Subcutaneous abdominal adipose tissue (tissue), 5 donors: ENCODE results near the gene PRDM16.

ENCODE experiments used
- H3K27ac ChIP-seq: one replicate; pipeline ENCODE4 v1.7.0; 2013; ENCODE audit warnings: low read depth, mild to moderate bottlenecking, inconsistent platforms, low read length, moderate library complexity
- H3K27me3 ChIP-seq, 5 donors: one replicate each; pipeline ENCODE4 v1.7.0; 2013; ENCODE audit warnings: low read length in 5 of 5, inconsistent platforms in 1 of 5; ENCODE audit not compliant: control insufficient read depth in 5 of 5, insufficient read depth in 4 of 5
- H3K36me3 ChIP-seq, 5 donors: one replicate each; pipeline ENCODE4 v1.7.0; 2013; ENCODE audit warnings: low read length in 5 of 5; ENCODE audit not compliant: control insufficient read depth in 5 of 5, insufficient read depth in 5 of 5
- H3K4me1 ChIP-seq, 5 donors: one replicate each; pipeline ENCODE4 v1.7.0; 2013; ENCODE audit warnings: low read length in 5 of 5, mild to moderate bottlenecking in 3 of 5, moderate library complexity in 1 of 5; ENCODE audit not compliant: control insufficient read depth in 5 of 5, insufficient read depth in 5 of 5
- H3K4me3 ChIP-seq, 5 donors: one replicate each; pipeline ENCODE4 v1.7.0; 2013; ENCODE audit warnings: low read length in 5 of 5, low read depth in 1 of 5
- H3K9ac ChIP-seq, 5 donors: one replicate each; pipeline ENCODE4 v1.7.0; 2013; ENCODE audit warnings: low read length in 5 of 5, mild to moderate bottlenecking in 4 of 5, moderate library complexity in 3 of 5
- H3K9me3 ChIP-seq, 5 donors: one replicate each; pipeline ENCODE4 v1.7.0; 2013; ENCODE audit warnings: low read length in 5 of 5; ENCODE audit not compliant: control insufficient read depth in 5 of 5
- donor health status: healthy.
- donor health status: healthy.
- donor health status: healthy.
- donor health status: healthy.
- donor health status: healthy.

Gene PRDM16

GRCh38 chr1:3142236-3142635 is 73.2 kb downstream of the PRDM16 start:
- Histone ChIP-seq H3K4me1 (peaks cover 0 to 3% (median 0%) of the 10 kb centered on the region in 5 donors), H3K27me3 (peaks cover 32 to 72% (median 69%) of the 10 kb centered on the region in 5 donors), H3K9ac (no peak overlapping the region)

GRCh38 chr1:3142751-3143150 is 73.7 kb downstream of the PRDM16 start:
- Histone ChIP-seq H3K4me1 (peaks cover 0 to 3% (median 0%) of the 10 kb centered on the region in 5 donors), H3K9me3 (no peaks in the 10 kb centered on the region), H3K27ac (no peak overlapping the region), H3K27me3 (peaks cover 30 to 69% (median 67%) of the 10 kb centered on the region in 5 donors), H3K36me3 (no peaks in the 10 kb centered on the region), H3K9ac (no peak overlapping the region), H3K4me3 (no peak overlapping the region)

More at GRCh38 chr1:3142236-3142635, 73.2 kb downstream of the PRDM16 start:
- H3K4me3 ChIP-seq: no peak overlapping the region
- no peaks in the 10 kb centered on the region for H3K9me3 ChIP-seq
- H3K27ac ChIP-seq: no peak overlapping the region
- no peaks in the 10 kb centered on the region for H3K36me3 ChIP-seq

DNA sequence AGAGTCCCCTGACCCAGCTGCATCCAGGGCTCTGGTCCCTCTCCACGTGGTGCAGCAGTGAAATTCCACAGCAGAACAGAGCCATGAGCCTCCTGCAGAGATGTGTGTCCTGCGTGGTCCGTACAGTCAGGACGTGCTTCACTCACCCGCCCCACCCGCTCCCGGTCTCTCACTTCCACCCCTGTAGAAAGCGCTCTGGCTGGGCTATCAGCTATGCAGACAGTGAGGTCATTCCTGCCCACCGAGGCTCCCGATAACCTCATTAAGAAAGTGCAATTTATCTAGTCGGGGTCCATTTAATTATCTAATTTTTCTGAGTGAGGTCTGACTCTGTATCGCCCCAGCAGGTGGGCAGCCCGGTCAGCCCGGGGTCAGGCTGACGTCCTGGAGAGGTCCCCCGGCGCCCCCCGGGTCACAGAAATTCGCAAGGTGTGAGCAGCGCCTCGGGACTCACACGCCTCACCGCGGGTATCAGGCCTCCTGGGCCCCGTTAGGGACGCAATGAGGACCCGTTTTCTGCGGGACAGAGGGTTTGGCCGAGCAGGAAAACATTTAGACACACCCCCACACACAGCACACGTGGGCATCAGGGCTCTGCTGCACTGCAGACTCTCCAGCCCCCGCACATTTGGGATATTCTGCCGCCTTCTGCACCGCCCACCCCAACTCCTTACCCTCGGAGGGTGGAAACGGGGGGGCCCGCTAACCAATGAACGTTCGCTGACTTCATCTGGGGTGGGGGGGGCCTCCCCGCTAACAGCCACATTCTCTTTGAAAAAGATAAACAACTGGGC is 76.7 kb downstream of the PRDM16 start:
- Histone ChIP-seq H3K9ac (no peak overlapping the region), H3K4me1 (peaks cover 0 to 3% (median 0%) of the 10 kb centered on the region in 5 donors), H3K27me3 (peaks cover 11 to 61% (median 46%) of the 10 kb centered on the region in 5 donors), H3K36me3 (no peaks in the 10 kb centered on the region), H3K4me3 (no peak overlapping the region), H3K9me3 (no peaks in the 10 kb centered on the region), H3K27ac (no peak overlapping the region)

GRCh38 chr1:3146458-3146857 is 77.5 kb downstream of the PRDM16 start:
- H3K27me3 ChIP-seq: peaks cover 11 to 55% (median 41%) of the 10 kb centered on the region in 5 donors

GRCh38 chr1:3146907-3147306 is 77.9 kb downstream of the PRDM16 start:
- Histone ChIP-seq H3K4me3 (no peak overlapping the region), H3K9ac (no peak overlapping the region), H3K36me3 (no peaks in the 10 kb centered on the region), H3K4me1 (peaks cover 0 to 3% (median 0%) of the 10 kb centered on the region in 5 donors), H3K27me3 (peaks cover 11 to 56% (median 37%) of the 10 kb centered on the region in 5 donors), H3K9me3 (no peaks in the 10 kb centered on the region), H3K27ac (no peak overlapping the region)

More at GRCh38 chr1:3146458-3146857, 77.5 kb downstream of the PRDM16 start:
- Histone ChIP-seq H3K4me3 (no peak overlapping the region), H3K36me3 (no peaks in the 10 kb centered on the region), H3K9me3 (no peaks in the 10 kb centered on the region), H3K9ac (no peak overlapping the region), H3K27ac (no peak overlapping the region), H3K4me1 (peaks cover 0 to 3% (median 0%) of the 10 kb centered on the region in 5 donors)

DNA sequence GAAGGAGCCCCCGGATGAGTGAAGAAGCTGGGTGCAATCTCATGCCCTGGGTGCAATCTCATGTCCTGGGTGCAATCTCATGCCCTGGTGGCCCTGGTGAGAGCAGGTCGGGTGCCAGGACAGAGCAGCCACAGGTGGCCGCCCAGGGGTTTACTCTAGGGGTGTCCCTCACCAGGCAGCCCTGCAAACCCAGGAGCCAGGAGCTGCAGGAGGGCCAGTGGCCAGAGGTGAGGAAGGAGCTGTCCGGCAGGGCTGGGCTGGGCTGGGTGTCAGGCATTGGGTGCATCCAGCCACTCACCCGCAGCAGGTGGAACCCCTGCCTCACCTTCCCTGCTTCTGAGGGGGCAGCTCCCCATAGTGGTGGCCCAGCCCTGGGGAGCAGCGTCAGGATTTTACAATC is 79.2 kb downstream of the PRDM16 start:
- H3K27ac ChIP-seq: no peak overlapping the region

DNA sequence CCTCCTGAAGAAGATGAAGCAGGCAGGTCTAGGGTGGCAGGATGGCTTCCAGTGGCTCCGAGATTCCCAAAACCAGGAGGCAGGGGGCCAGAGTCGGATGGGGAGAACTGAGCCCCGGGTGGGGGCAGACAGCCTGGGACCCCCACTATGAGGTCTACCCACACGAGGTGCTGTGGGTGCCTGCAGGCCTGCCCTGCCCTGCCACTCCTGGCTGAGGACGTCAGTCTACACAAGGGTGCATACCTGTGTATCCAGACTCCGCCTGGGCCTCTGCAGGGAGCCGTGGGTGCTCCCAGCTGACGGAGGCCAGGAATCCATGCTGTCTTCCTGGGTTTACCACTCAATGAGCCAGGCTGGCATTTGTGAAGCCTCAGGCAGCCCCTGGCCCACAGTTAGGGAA is 80.3 kb downstream of the PRDM16 start:
- peaks cover 0 to 3% (median 0%) of the 10 kb centered on the region in 5 donors for H3K4me1 ChIP-seq
- H3K36me3 ChIP-seq: no peaks in the 10 kb centered on the region
- no peak overlapping the region for H3K27ac ChIP-seq

More for the DNA sequence above, 79.2 kb downstream of the PRDM16 start:
- Histone ChIP-seq H3K9me3 (no peaks in the 10 kb centered on the region), H3K27me3 (peaks cover 7 to 51% (median 24%) of the 10 kb centered on the region in 5 donors), H3K4me3 (no peak overlapping the region), H3K4me1 (peaks cover 0 to 3% (median 0%) of the 10 kb centered on the region in 5 donors), H3K36me3 (no peaks in the 10 kb centered on the region), H3K9ac (no peak overlapping the region)

GRCh38 chr1:3151456-3151855 is 82.5 kb downstream of the PRDM16 start:
- H3K27ac ChIP-seq: no peak overlapping the region
- no peaks in the 10 kb centered on the region for H3K4me1 ChIP-seq
- H3K27me3 ChIP-seq: peaks cover 4 to 61% (median 34%) of the 10 kb centered on the region in 5 donors
- H3K36me3 ChIP-seq: no peaks in the 10 kb centered on the region
- H3K4me3 ChIP-seq: no peak overlapping the region
- no peaks in the 10 kb centered on the region for H3K9me3 ChIP-seq
- no peak overlapping the region for H3K9ac ChIP-seq

More for the DNA sequence above, 80.3 kb downstream of the PRDM16 start:
- no peak overlapping the region for H3K4me3 ChIP-seq
- H3K27me3 ChIP-seq: peaks cover 7 to 59% (median 28%) of the 10 kb centered on the region in 5 donors
- H3K9me3 ChIP-seq: no peaks in the 10 kb centered on the region
- H3K9ac ChIP-seq: no peak overlapping the region

DNA sequence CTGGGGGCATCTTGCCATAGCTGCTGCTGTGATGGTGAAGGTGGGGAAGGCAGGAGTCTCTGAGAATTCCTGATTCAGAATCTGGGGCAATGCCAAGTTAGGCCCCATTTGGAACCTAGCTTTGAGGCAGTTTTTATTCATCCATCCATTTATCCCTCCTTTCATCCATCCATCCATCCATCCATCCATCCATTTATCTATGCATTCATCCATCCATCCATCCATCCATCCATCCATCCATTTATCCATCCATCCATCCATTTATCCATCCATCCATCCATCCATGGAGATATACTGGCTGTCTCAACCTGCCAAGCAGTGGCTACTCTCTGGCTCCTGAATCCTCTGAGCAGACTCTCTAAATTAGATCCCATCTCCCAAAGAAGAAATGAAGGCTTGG is 83.1 kb downstream of the PRDM16 start:
- no peaks in the 10 kb centered on the region for H3K36me3 ChIP-seq
- no peak overlapping the region for H3K4me3 ChIP-seq
- no peaks in the 10 kb centered on the region for H3K4me1 ChIP-seq
- no peak overlapping the region for H3K9ac ChIP-seq
- H3K27me3 ChIP-seq: peaks cover 10 to 62% (median 39%) of the 10 kb centered on the region in 5 donors
- H3K27ac ChIP-seq: no peak overlapping the region
- no peaks in the 10 kb centered on the region for H3K9me3 ChIP-seq

DNA sequence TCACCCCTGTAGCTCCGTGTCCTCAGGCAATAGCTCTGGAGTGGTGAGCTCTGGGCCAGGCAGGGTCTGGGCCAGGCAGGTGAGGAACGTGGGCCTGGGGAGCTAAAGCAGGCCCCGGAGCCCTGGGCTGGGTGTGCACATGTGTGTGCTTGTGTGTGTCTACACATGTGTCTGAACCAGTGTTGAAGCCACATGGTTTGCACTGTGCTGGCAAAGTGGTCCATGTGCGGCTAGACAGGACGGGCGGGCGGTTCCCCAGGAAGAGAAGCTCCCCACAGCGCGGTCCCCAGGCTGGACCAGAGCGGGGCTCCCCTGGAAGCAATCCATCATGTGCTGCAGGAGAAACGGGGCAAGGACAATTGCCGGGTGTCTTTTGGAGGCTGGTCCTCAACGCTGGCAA is 84.2 kb downstream of the PRDM16 start:
- H3K4me3 ChIP-seq: no peak overlapping the region
- H3K27me3 ChIP-seq: peaks cover 10 to 55% (median 35%) of the 10 kb centered on the region in 5 donors
- no peaks in the 10 kb centered on the region for H3K9me3 ChIP-seq
- H3K4me1 ChIP-seq: no peaks in the 10 kb centered on the region
- no peak overlapping the region for H3K27ac ChIP-seq
- H3K9ac ChIP-seq: no peak overlapping the region
- no peaks in the 10 kb centered on the region for H3K36me3 ChIP-seq
